Peyer's patch (tissue), 4 donors: ENCODE results near the gene SUGP1. TPM values are rescaled to one million over a fixed set of nuclear protein-coding genes. Genes with fewer than 3 reads are reported as not detected.
A peak's percentile ranks its signal among the peaks of the same experiment; 100 is the strongest.

Experiments used
- DNase-seq, 3 donors: peaks; one replicate each; pipeline ENCODE4 v3.0.0-alpha.2; 2017 to 2019
- H3K27ac ChIP-seq, 4 donors: fragments of 200-600 bp; sonication (generic); one replicate each; pipeline ENCODE4 v1.5.1; 2016 to 2019
- H3K27me3 ChIP-seq, 2 donors: fragments of 200-600 bp; sonication (generic); one replicate each; pipeline ENCODE4 v1.5.1; 2019
- H3K36me3 ChIP-seq, 3 donors: fragments of 200-600 bp; sonication (generic); one replicate each; pipeline ENCODE4 v1.5.1; 2016 to 2019
- H3K4me1 ChIP-seq, 4 donors: fragments of 200-600 bp; sonication (generic); one replicate each; pipeline ENCODE4 v1.5.1; 2016 to 2019
- H3K4me3 ChIP-seq, 4 donors: fragments of 200-600 bp; sonication (generic); 1 replicate in 3 of 4; 2 replicates in 1 of 4; pipeline ENCODE4 v1.5.1; 2016 to 2019; ENCODE audit warnings: mild to moderate bottlenecking in 1 of 4
- H3K9me3 ChIP-seq, 4 donors: fragments of 200-600 bp; sonication (generic); one replicate each; pipeline ENCODE4 v1.5.1; 2016 to 2019; ENCODE audit warnings: mild to moderate bottlenecking in 1 of 4
- POLR2A ChIP-seq, 2 donors: fragments of 450-650 bp; IDR thresholded peaks; one replicate each; pipeline ENCODE4 v1.5.1; 2017; ENCODE audit warnings: antibody characterized with exemption in 2 of 2, mild to moderate bottlenecking in 2 of 2, moderate library complexity in 2 of 2
- total RNA-seq, 4 donors: library from RNA; depleted of rRNA; stranded (reverse); fragments of >200 nt; gene quantifications; one replicate each; pipeline ENCODE4 v1.1.0, GENCODE V29; 2016
- TF ChIP-seq, protein P1 (sequence below), 6 experiments: fragments of 450-650 bp in 4 of 6; fragments of 200-600 bp in 2 of 6; sonication (generic) in 1 of 6; IDR thresholded peaks; one replicate each; pipeline ENCODE4 v1.5.1; 2017 to 2019; ENCODE audit warnings: antibody characterized with exemption in 6 of 6, mild to moderate bottlenecking in 3 of 6, moderate library complexity in 1 of 6

Gene SUGP1
- total RNA-seq, 4 donors from 2014 or later = 49.5 to 58.6 (median 55.2) TPM

- no peak for DNase-seq
- Histone ChIP-seq H3K36me3 (peaks cover 0 to 76% (median 0%) of the 10 kb centered on the region in 3 donors), H3K4me3 (no peak overlapping the region), H3K9me3 (no peaks in the 10 kb centered on the region), H3K4me1 (peaks cover 0 to 23% (median 3%) of the 10 kb centered on the region in 4 donors), H3K27ac (no peak overlapping the region), H3K27me3 (no peaks in the 10 kb centered on the region)
- TF ChIP-seq, protein P1, sequence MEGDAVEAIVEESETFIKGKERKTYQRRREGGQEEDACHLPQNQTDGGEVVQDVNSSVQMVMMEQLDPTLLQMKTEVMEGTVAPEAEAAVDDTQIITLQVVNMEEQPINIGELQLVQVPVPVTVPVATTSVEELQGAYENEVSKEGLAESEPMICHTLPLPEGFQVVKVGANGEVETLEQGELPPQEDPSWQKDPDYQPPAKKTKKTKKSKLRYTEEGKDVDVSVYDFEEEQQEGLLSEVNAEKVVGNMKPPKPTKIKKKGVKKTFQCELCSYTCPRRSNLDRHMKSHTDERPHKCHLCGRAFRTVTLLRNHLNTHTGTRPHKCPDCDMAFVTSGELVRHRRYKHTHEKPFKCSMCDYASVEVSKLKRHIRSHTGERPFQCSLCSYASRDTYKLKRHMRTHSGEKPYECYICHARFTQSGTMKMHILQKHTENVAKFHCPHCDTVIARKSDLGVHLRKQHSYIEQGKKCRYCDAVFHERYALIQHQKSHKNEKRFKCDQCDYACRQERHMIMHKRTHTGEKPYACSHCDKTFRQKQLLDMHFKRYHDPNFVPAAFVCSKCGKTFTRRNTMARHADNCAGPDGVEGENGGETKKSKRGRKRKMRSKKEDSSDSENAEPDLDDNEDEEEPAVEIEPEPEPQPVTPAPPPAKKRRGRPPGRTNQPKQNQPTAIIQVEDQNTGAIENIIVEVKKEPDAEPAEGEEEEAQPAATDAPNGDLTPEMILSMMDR (IDR thresholded peaks at IDR 0.05) = no peak
Observed at GRCh38 chr19:19278315-19278714, 42.0 kb downstream of the SUGP1 start.

DNA sequence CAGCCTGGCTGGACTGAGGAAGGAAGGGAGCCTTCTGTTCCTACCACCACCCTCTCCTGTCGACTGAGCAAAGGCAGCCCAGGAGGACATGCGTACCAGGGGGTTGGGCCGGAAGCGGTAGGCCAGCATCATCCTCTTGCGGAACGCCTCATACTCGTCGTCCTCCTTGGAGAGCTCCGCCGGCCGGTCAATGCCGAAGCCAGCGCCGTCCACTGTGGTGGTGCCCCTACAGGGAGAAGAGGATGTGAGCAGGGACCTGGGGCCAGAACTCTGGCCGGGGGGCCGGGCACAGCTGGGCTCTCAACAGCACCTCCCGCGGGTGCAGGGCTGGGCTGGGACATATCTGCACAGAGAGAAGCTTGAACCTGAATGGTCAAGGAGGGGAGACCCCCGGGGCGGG lies 43.5 kb downstream of the SUGP1 start:
- DNase-seq = no peak
- Histone ChIP-seq H3K27me3 (no peaks in the 10 kb centered on the region), H3K9me3 (no peaks in the 10 kb centered on the region), H3K27ac (no peak overlapping the region), H3K36me3 (peaks cover 0 to 63% (median 0%) of the 10 kb centered on the region in 3 donors), H3K4me1 (peaks cover 0 to 27% (median 5%) of the 10 kb centered on the region in 4 donors), H3K4me3 (no peak overlapping the region)
- no peak for TF ChIP-seq POLR2A (IDR thresholded peaks at IDR 0.05)
- TF ChIP-seq, protein P1 (IDR thresholded peaks at IDR 0.05) = no peak

GRCh38 chr19:19276386-19276785 lies 43.9 kb downstream of the SUGP1 start:
- peaks cover 0 to 27% (median 5%) of the 10 kb centered on the region in 4 donors for H3K4me1 ChIP-seq
- H3K9me3 ChIP-seq = no peaks in the 10 kb centered on the region
- DNase-seq = no peak
- H3K4me3 ChIP-seq = no peak overlapping the region
- no peak for TF ChIP-seq POLR2A (IDR thresholded peaks at IDR 0.05)
- TF ChIP-seq, protein P1 (IDR thresholded peaks at IDR 0.05) = no peak
- H3K36me3 ChIP-seq = peaks cover 0 to 60% (median 0%) of the 10 kb centered on the region in 3 donors
- H3K27ac ChIP-seq = no peak overlapping the region
- no peaks in the 10 kb centered on the region for H3K27me3 ChIP-seq

DNA sequence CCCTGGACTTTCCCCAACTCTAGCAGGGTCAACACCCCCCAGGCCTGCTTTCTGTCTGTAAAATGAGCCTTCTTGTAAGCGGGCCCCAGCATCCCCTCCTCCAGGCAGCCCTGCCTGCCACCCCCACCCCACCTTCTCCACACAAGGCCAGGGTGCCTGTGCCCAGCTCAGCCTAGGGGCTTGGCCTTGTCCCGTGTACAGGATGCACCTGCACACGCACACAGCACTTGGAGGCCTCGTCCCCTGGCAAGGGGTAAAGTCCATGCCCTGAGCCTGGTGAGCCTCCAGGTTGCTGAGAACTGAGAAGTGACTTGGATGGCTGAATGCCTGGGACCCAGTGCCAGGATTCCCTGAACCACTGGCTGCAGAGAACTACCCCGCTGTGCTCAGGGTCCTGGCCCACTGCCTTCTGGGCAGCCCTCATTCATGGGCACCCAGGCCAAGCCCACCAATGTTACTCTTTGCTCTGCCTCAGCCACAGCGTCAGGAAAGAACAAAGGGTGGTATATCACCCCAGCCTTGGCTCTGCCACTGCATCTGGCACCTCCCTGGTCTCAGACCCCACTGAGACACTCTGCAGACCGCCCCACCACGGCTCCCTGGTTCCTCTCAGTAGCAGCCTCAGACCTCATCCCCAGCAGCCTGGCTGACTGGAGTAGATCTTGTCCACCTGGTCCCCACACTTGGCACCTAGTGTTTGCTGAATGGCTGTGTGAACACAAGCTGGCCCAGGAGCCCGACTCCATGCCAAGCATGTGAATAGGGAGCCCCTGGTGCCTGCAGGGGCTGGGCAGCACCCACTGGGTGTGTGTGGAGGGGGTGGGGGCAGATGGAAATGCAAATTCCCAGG lies 45.4 kb downstream of the SUGP1 start:
- H3K27me3 ChIP-seq = no peaks in the 10 kb centered on the region
- H3K4me1 ChIP-seq = peaks cover 0 to 27% (median 5%) of the 10 kb centered on the region in 4 donors
- H3K27ac ChIP-seq = peak overlapping the region in 3 of 4 donors; percentile 46 to 95 (median 85)
- peak in 2 of 3 donors; percentile 82 to 85 for DNase-seq
- H3K4me3 ChIP-seq = peak overlapping the region in 2 of 4 donors; percentile 12 to 21
- no peaks in the 10 kb centered on the region for H3K9me3 ChIP-seq
- peaks cover 0 to 47% (median 0%) of the 10 kb centered on the region in 3 donors for H3K36me3 ChIP-seq
- peak; percentile 22 to 55 for TF ChIP-seq POLR2A (IDR thresholded peaks at IDR 0.05)
- TF ChIP-seq, protein P1 (IDR thresholded peaks at IDR 0.05) = no peak

GRCh38 chr19:19274146-19274545 lies 46.2 kb downstream of the SUGP1 start:
- H3K27ac ChIP-seq = peak overlapping the region in 3 of 4 donors; percentile 46 to 95 (median 85)
- DNase-seq = no peak
- no peaks in the 10 kb centered on the region for H3K9me3 ChIP-seq
- H3K4me1 ChIP-seq = peaks cover 0 to 27% (median 5%) of the 10 kb centered on the region in 4 donors
- TF ChIP-seq POLR2A (IDR thresholded peaks at IDR 0.05) = no peak
- TF ChIP-seq, protein P1 (IDR thresholded peaks at IDR 0.05) = no peak
- H3K36me3 ChIP-seq = peaks cover 0 to 46% (median 0%) of the 10 kb centered on the region in 3 donors
- H3K27me3 ChIP-seq = no peaks in the 10 kb centered on the region
- H3K4me3 ChIP-seq = peak overlapping the region in 1 of 4 donors; percentile 12
